Measurements from ENCODE around the gene RHOBTB3. TPM values are rescaled to one million over a fixed set of nuclear protein-coding genes. Genes with fewer than 3 reads are reported as not detected.
A peak's percentile ranks its signal among the peaks of the same experiment; 100 is the strongest.

The RHOBTB3 gene
- total RNA-seq, 4 donors from 2014 or later = 16.7 to 39.4 (median 28.2) TPM

GRCh38 chr5:95778713-95779436 is 47.7 kb downstream of the RHOBTB3 start:
- no peak for DNase-seq (ENCODE audit: low spot score in 2 of 2)
- 67 to 76% methylated on average over 7 of the region's 7 CpGs for WGBS, 2 donors
- TF ChIP-seq, protein P1, sequence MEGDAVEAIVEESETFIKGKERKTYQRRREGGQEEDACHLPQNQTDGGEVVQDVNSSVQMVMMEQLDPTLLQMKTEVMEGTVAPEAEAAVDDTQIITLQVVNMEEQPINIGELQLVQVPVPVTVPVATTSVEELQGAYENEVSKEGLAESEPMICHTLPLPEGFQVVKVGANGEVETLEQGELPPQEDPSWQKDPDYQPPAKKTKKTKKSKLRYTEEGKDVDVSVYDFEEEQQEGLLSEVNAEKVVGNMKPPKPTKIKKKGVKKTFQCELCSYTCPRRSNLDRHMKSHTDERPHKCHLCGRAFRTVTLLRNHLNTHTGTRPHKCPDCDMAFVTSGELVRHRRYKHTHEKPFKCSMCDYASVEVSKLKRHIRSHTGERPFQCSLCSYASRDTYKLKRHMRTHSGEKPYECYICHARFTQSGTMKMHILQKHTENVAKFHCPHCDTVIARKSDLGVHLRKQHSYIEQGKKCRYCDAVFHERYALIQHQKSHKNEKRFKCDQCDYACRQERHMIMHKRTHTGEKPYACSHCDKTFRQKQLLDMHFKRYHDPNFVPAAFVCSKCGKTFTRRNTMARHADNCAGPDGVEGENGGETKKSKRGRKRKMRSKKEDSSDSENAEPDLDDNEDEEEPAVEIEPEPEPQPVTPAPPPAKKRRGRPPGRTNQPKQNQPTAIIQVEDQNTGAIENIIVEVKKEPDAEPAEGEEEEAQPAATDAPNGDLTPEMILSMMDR (IDR thresholded peaks at IDR 0.05) = no peak
- TF ChIP-seq POLR2A (IDR thresholded peaks at IDR 0.05) = no peak
- intact Hi-C loops (cut with DNase I; ENCODE audit: low total_unique reads) = no loop called here
- no peak overlapping the region for H3K4me3 ChIP-seq (ENCODE audit: low read depth, poor library complexity, severe bottlenecking)

DNA sequence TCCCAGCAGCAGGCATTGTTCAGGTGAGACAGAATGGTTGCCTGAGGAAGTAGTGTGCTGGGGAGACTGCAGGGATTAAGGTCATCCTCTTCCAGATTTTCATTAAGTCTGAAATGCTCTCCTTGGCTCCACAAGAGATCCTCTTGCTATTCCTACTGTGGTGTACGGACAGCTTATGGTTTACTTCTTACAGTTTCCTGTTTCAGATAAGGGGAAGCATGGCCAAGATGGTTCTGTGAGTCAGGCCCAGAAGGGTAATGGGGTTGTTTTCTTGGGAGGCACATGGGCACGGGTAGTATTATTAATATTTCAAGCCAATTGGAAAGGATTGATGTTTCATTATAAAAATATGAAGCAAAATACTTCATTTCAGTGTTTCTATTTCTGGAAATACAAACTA is 48.5 kb downstream of the RHOBTB3 start:
- no peak overlapping the region for H3K4me3 ChIP-seq (ENCODE audit: low read depth, poor library complexity, severe bottlenecking)
- intact Hi-C loops (cut with DNase I; ENCODE audit: low total_unique reads) = loop anchor here (10.0 kb wide), 1 partner anchor 825 kb away; no protein-coding TSS in a partner anchor
- WGBS, 2 donors = 63 to 68% methylated on average over 2 of the region's 2 CpGs
- DNase-seq (ENCODE audit: low spot score in 2 of 2) = no peak
- TF ChIP-seq, protein P1 (IDR thresholded peaks at IDR 0.05) = no peak
- no peak for TF ChIP-seq POLR2A (IDR thresholded peaks at IDR 0.05)

GRCh38 chr5:95780597-95780996 is 49.5 kb downstream of the RHOBTB3 start:
- intact Hi-C loops (cut with DNase I; ENCODE audit: low total_unique reads) = loop anchor here (10.0 kb wide), 1 partner anchor 824 kb away; no protein-coding TSS in a partner anchor
- no peak for TF ChIP-seq POLR2A (IDR thresholded peaks at IDR 0.05)
- TF ChIP-seq, protein P1 (IDR thresholded peaks at IDR 0.05) = no peak
- DNase-seq (ENCODE audit: low spot score in 2 of 2) = no peak
- WGBS, 2 donors = 79 to 86% methylated on average over 7 of the region's 7 CpGs
- H3K4me3 ChIP-seq (ENCODE audit: low read depth, poor library complexity, severe bottlenecking) = no peak overlapping the region

DNA sequence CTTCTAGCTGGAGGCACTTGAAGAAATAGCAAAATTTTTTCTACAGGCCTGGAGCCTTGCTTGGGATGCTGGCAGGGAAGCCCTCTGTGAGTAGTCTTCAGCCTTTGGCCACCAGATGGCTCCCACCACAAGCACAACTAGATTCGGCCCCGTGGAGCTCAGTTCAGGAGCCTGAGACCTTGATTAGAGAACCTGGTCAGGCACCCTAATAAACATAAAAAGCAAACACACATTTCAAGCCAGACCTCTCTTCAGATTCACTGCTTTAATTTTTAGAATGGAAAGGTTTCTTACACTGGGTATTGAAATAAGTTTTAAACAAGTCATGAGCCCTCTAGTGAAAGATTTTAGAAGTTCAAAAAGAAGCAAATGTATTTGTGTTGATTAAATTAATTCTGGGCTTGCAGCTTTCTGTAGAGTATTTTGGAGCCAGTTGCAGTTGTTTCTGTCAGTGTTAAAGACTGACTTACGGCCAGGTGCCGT is 50.0 kb downstream of the RHOBTB3 start:
- intact Hi-C loops (cut with DNase I; ENCODE audit: low total_unique reads) = loop anchor here (10.0 kb wide), 1 partner anchor 824 kb away; no protein-coding TSS in a partner anchor
- no peak overlapping the region for H3K4me3 ChIP-seq (ENCODE audit: low read depth, poor library complexity, severe bottlenecking)
- DNase-seq (ENCODE audit: low spot score in 2 of 2) = peak; percentile 79 to 95
- TF ChIP-seq, protein P1 (IDR thresholded peaks at IDR 0.05) = peak in 1 of 3 donors; percentile 69
- no peak for TF ChIP-seq POLR2A (IDR thresholded peaks at IDR 0.05)
- 9 to 15% methylated on average over 4 of the region's 4 CpGs for WGBS, 2 donors

GRCh38 chr5:95782181-95782580 is 51.0 kb downstream of the RHOBTB3 start:
- 77 to 86% methylated on average over 4 of the region's 4 CpGs for WGBS, 2 donors

More at GRCh38 chr5:95782181-95782580, 51.0 kb downstream of the RHOBTB3 start:
- intact Hi-C loops (cut with DNase I; ENCODE audit: low total_unique reads) = loop anchor here (10.0 kb wide), 1 partner anchor 823 kb away; no protein-coding TSS in a partner anchor
- DNase-seq (ENCODE audit: low spot score in 2 of 2) = no peak
- H3K4me3 ChIP-seq (ENCODE audit: low read depth, poor library complexity, severe bottlenecking) = no peak overlapping the region
- TF ChIP-seq POLR2A (IDR thresholded peaks at IDR 0.05) = no peak
- TF ChIP-seq, protein P1 (IDR thresholded peaks at IDR 0.05) = no peak
